Liver (tissue), 9 donors: ENCODE results near the gene NBEAL2. TPM values are rescaled to one million over a fixed set of nuclear protein-coding genes. Genes with fewer than 3 reads are reported as not detected.

ENCODE experiments used
- DNase-seq: peaks from one replicate; pipeline ENCODE4 v3.0.0-alpha.2; 2017; ENCODE audit warnings: low spot score
- H3K27ac ChIP-seq, 2 donors: one replicate each; pipeline ENCODE4 v1.7.0; 2013; ENCODE audit warnings: inconsistent platforms in 2 of 2, low read length in 2 of 2, control low read depth in 1 of 2, low read depth in 1 of 2, mild to moderate bottlenecking in 1 of 2
- H3K27me3 ChIP-seq, 4 donors: one replicate each; pipeline versions ENCODE4 v1.6.1 to v1.7.0; 2013; ENCODE audit warnings: low read length in 3 of 4, inconsistent platforms in 1 of 4, mild to moderate bottlenecking in 1 of 4, moderate library complexity in 1 of 4; ENCODE audit not compliant: control insufficient read depth in 4 of 4, insufficient read depth in 4 of 4
- H3K36me3 ChIP-seq, 4 donors: one replicate each; pipeline versions ENCODE4 v1.6.1 to v1.7.0; 2013; ENCODE audit warnings: low read length in 3 of 4, mild to moderate bottlenecking in 3 of 4, low read depth in 1 of 4, moderate library complexity in 1 of 4; ENCODE audit not compliant: control insufficient read depth in 4 of 4, insufficient read depth in 3 of 4
- H3K4me1 ChIP-seq, 4 donors: one replicate each; pipeline versions ENCODE4 v1.6.1 to v1.7.0; 2013; ENCODE audit warnings: low read length in 3 of 4, mild to moderate bottlenecking in 3 of 4, moderate library complexity in 1 of 4; ENCODE audit not compliant: control insufficient read depth in 4 of 4, insufficient read depth in 4 of 4
- H3K4me3 ChIP-seq, 3 donors: one replicate each; pipeline versions ENCODE4 v1.6.1 to v1.7.0; 2013; ENCODE audit warnings: low read length in 3 of 3, control low read depth in 1 of 3, low read depth in 1 of 3, mild to moderate bottlenecking in 1 of 3
- H3K9ac ChIP-seq, 2 donors: one replicate each; pipeline ENCODE4 v1.7.0; 2013; ENCODE audit warnings: low read length in 2 of 2, mild to moderate bottlenecking in 2 of 2, moderate library complexity in 2 of 2, control low read depth in 1 of 2, low read depth in 1 of 2
- H3K9me3 ChIP-seq, 4 donors: one replicate each; pipeline versions ENCODE4 v1.6.1 to v1.7.0; 2013; ENCODE audit warnings: low read length in 3 of 4; ENCODE audit not compliant: control insufficient read depth in 4 of 4
- FOXA1 ChIP-seq: IDR thresholded peaks from 2 replicates; pipeline ENCODE4 v1.6.1; 2016; ENCODE audit warnings: antibody characterized with exemption
- FOXA2 ChIP-seq: IDR thresholded peaks from 2 replicates; pipeline ENCODE4 v1.6.1; 2016; ENCODE audit warnings: antibody characterized with exemption
- GABPA ChIP-seq, 2 donors: IDR thresholded peaks in 1 of 2; conservative IDR thresholded peaks in 1 of 2; 2 replicates each; pipeline ENCODE4 v1.6.1; 2016; ENCODE audit warnings: antibody characterized with exemption in 2 of 2, mild to moderate bottlenecking in 1 of 2, moderate library complexity in 1 of 2
- HNF4A ChIP-seq, 2 donors: conservative IDR thresholded peaks; 2 replicates each; pipeline ENCODE4 v1.6.1; 2016; ENCODE audit warnings: antibody characterized with exemption in 2 of 2, mild to moderate bottlenecking in 2 of 2
- JUND ChIP-seq, 2 donors: IDR thresholded peaks; 2 replicates each; pipeline ENCODE4 v1.6.1; 2016; ENCODE audit warnings: antibody characterized with exemption in 2 of 2
- NR2F2 ChIP-seq: IDR thresholded peaks from 2 replicates; pipeline ENCODE4 v1.6.1; 2016; ENCODE audit warnings: antibody characterized with exemption
- RAD21 ChIP-seq, 2 donors: IDR thresholded peaks; 2 replicates each; pipeline ENCODE4 v1.6.1; 2016; ENCODE audit warnings: antibody characterized with exemption in 2 of 2, mild to moderate bottlenecking in 2 of 2
- RXRA ChIP-seq, 2 donors: IDR thresholded peaks; 2 replicates each; pipeline ENCODE4 v1.6.1; 2017 to 2018; ENCODE audit warnings: antibody characterized with exemption in 2 of 2, mild to moderate bottlenecking in 1 of 2
- SP1 ChIP-seq: IDR thresholded peaks from 2 replicates; pipeline ENCODE4 v1.6.1; 2018; ENCODE audit warnings: antibody characterized with exemption, mild to moderate bottlenecking
- TAF1 ChIP-seq: conservative IDR thresholded peaks from 2 replicates; pipeline ENCODE4 v1.6.1; 2016; ENCODE audit warnings: antibody characterized with exemption, mild to moderate bottlenecking
- YY1 ChIP-seq: IDR thresholded peaks from 2 replicates; pipeline ENCODE4 v1.6.1; 2016; ENCODE audit warnings: antibody characterized with exemption, mild to moderate bottlenecking
- WGBS: extraction: QIAGEN DNeasy Blood & Tissue Kit; methylation state at CpG from one replicate; pipeline ENCODE4 v1.1.7; 2013; 5-methylcytosine and 5-hydroxymethylcytosine counted together
- polyA plus RNA-seq, 2 donors: library from polyadenylated mRNA; stranded (reverse) in 1 of 2; unstranded in 1 of 2; fragments of 200-250 nt in 1 of 2; fragments of >200 nt in 1 of 2; fragmentation: Nextera tagmentation in 1 of 2; extraction: Ambion mirVana in 1 of 2; gene quantifications; one replicate each; pipeline versions ENCODE4 v1.2.1 to v1.2.3, GENCODE V29; 2013 to 2015
- total RNA-seq, 2 donors: library from RNA; depleted of rRNA; stranded (reverse); fragments of >200 nt; gene quantifications; one replicate each; pipeline ENCODE4 v1.2.3, GENCODE V29; 2014
- TF ChIP-seq, protein P1 (sequence below): IDR thresholded peaks from 2 replicates; pipeline ENCODE4 v1.6.1; 2016; ENCODE audit warnings: antibody characterized with exemption, mild to moderate bottlenecking
- TF ChIP-seq, protein P2 (sequence below): fragments of 150-350 bp; IDR thresholded peaks from 2 replicates; pipeline ENCODE4 v1.5.1; 2017; ENCODE audit warnings: improper control_type of control experiment, low read depth, low read length; ENCODE audit not compliant: missing input control
- TF ChIP-seq, protein P3 (sequence below): IDR thresholded peaks from 2 replicates; pipeline ENCODE4 v1.6.1; 2016; ENCODE audit warnings: antibody characterized with exemption
- donor health status: healthy.
- donor health status: healthy.
- donor health status: healthy.
- donor health status: healthy.
- donor health status: healthy.

NBEAL2 gene
- total and polyA plus RNA-seq, 4 donors, result 2.0 to 20.7 (median 7.6) TPM

DNA sequence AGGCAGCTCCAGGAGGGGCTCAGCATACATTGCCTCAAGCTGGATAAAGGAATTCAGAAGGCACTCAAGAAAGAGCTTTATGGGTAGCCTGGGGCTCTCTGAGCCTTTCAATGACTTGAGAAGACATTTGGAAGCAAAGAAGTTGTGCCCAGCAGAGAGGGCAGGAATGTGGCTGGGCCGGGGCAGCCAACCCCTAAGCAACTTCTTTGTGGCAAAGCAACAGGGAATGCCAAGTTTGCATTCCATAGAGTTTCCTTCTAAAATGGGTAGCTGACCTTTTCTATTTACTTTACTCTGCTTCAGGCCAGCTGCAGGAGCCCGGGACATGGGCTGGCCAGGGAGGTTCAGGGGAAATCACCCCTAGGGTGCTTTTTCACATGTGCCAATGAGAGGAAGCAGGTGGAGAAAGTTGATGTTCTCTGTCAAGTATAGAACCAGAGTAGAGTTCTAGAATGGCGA is 48.5 kb upstream of the NBEAL2 start:
- Histone ChIP-seq H3K9me3 (no peaks in the 10 kb centered on the region), H3K27me3 (no peaks in the 10 kb centered on the region), H3K4me3 (no peak overlapping the region), H3K27ac (peak overlapping the region; percentile 19 to 63), H3K4me1 (peaks cover 32 to 69% (median 58%) of the 10 kb centered on the region in 4 donors), H3K36me3 (peaks cover 2 to 10% (median 2%) of the 10 kb centered on the region in 4 donors), H3K9ac (no peak overlapping the region)
- DNase-seq, result no peak
- peak; percentile 51 for TF ChIP-seq NR2F2
- peak; percentile 9 for TF ChIP-seq SP1
- TF ChIP-seq RAD21 (IDR thresholded peaks at IDR 0.05), result peak in 1 of 2 donors; percentile 12
- TF ChIP-seq GABPA (IDR thresholded peaks at IDR 0.05 in 1 of 2, conservative IDR thresholded peaks at IDR 0.05 in 1 of 2), result no peak
- no peak for TF ChIP-seq TAF1
- peak in 1 of 2 donors; percentile 22 for TF ChIP-seq RXRA (IDR thresholded peaks at IDR 0.05)
- WGBS, result 55% methylated on average over 3 of the region's 3 CpGs

DNA sequence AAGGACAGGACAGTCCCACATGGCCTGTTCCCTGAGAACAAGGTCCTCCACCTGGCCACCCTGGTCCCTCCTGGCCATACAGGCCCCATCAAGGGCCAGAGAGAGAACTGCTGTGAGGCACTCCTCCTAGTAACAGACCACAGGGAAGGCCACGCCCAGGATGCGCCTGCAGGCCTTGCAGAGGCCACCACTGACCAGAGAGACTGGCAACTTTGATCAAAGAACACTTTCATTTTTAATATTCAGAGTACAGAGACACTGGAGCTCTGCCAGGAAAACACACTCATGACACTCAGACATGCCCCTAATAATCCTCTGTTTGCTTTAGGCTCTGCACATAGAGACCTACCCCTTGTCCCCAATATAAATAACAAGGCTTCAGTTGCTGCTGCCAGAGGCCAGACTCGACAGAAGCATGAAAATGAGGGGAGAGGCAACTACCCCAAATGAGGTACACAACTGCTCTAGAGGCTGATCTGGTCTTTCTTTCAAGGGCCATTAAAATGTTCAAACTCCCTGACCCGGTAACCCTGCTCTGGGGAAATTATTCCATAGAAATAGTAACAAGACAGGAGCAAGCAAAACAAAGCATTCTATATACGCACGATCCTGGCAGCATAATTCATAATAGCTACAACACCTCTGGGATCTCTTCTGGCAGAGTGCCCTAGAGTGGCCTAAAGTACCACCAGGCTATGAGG is 47.7 kb upstream of the NBEAL2 start:
- TF ChIP-seq NR2F2 (peak; percentile 62), YY1 (no peak)
- TF ChIP-seq, protein P1, sequence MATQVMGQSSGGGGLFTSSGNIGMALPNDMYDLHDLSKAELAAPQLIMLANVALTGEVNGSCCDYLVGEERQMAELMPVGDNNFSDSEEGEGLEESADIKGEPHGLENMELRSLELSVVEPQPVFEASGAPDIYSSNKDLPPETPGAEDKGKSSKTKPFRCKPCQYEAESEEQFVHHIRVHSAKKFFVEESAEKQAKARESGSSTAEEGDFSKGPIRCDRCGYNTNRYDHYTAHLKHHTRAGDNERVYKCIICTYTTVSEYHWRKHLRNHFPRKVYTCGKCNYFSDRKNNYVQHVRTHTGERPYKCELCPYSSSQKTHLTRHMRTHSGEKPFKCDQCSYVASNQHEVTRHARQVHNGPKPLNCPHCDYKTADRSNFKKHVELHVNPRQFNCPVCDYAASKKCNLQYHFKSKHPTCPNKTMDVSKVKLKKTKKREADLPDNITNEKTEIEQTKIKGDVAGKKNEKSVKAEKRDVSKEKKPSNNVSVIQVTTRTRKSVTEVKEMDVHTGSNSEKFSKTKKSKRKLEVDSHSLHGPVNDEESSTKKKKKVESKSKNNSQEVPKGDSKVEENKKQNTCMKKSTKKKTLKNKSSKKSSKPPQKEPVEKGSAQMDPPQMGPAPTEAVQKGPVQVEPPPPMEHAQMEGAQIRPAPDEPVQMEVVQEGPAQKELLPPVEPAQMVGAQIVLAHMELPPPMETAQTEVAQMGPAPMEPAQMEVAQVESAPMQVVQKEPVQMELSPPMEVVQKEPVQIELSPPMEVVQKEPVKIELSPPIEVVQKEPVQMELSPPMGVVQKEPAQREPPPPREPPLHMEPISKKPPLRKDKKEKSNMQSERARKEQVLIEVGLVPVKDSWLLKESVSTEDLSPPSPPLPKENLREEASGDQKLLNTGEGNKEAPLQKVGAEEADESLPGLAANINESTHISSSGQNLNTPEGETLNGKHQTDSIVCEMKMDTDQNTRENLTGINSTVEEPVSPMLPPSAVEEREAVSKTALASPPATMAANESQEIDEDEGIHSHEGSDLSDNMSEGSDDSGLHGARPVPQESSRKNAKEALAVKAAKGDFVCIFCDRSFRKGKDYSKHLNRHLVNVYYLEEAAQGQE, result no peak
- Histone ChIP-seq H3K4me3 (no peak overlapping the region), H3K27me3 (no peaks in the 10 kb centered on the region), H3K9me3 (no peaks in the 10 kb centered on the region), H3K4me1 (peaks cover 30 to 69% (median 61%) of the 10 kb centered on the region in 4 donors), H3K27ac (peak overlapping the region; percentile 19 to 49), H3K36me3 (peaks cover 0 to 8% (median 4%) of the 10 kb centered on the region in 4 donors), H3K9ac (no peak overlapping the region)
- no peak for DNase-seq
- 44% methylated on average over 6 of the region's 6 CpGs for WGBS

DNA sequence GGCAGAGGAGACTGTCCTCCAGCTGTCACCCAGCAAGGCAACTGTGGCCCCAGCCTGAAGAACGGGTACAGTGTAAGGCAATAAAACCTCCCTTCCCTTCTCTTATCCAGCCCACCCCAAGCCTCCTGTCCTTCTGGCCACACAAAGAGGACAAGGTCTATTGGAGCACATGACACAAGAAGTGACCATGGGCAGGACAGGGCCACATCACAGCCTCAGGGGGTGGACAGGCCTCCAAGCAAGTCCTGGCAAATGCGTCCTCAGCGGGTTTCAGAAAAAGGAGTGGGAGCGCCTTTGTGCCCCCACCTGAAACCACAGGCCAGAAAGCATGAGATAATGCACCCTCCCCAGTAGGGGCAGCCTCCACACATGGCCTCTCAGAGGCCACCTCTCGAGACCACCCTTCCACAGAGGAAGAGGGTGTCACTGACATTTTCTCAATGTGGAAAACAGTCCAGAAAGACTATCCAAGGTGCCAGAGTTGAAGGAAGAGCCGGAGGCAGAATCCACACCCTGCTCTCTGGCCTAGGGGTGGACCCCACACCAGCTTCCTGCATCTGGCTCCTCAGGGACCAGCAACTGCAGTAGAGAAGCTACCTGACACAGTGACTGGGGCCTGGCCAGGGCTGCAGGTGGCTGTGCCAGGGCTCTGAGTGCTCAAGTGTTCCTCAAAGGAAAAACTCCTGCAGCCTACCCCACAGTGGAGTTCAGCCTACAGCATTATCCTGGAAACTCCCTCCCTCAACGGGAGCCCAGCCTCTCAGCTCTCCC is 46.8 kb upstream of the NBEAL2 start:
- TF ChIP-seq, protein P2, sequence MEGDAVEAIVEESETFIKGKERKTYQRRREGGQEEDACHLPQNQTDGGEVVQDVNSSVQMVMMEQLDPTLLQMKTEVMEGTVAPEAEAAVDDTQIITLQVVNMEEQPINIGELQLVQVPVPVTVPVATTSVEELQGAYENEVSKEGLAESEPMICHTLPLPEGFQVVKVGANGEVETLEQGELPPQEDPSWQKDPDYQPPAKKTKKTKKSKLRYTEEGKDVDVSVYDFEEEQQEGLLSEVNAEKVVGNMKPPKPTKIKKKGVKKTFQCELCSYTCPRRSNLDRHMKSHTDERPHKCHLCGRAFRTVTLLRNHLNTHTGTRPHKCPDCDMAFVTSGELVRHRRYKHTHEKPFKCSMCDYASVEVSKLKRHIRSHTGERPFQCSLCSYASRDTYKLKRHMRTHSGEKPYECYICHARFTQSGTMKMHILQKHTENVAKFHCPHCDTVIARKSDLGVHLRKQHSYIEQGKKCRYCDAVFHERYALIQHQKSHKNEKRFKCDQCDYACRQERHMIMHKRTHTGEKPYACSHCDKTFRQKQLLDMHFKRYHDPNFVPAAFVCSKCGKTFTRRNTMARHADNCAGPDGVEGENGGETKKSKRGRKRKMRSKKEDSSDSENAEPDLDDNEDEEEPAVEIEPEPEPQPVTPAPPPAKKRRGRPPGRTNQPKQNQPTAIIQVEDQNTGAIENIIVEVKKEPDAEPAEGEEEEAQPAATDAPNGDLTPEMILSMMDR, result no peak
- TF ChIP-seq, protein P1, result no peak
- TF ChIP-seq JUND (IDR thresholded peaks at IDR 0.05) (no peak), HNF4A (conservative IDR thresholded peaks at IDR 0.05) (no peak), TAF1 (no peak), FOXA1 (no peak), FOXA2 (no peak), RXRA (IDR thresholded peaks at IDR 0.05) (no peak)
- TF ChIP-seq, protein P3, sequence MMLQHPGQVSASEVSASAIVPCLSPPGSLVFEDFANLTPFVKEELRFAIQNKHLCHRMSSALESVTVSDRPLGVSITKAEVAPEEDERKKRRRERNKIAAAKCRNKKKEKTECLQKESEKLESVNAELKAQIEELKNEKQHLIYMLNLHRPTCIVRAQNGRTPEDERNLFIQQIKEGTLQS, result no peak
- Histone ChIP-seq H3K4me3 (no peak overlapping the region), H3K27ac (peak overlapping the region; percentile 1 to 19), H3K4me1 (peaks cover 30 to 66% (median 61%) of the 10 kb centered on the region in 4 donors), H3K27me3 (no peaks in the 10 kb centered on the region), H3K9me3 (no peaks in the 10 kb centered on the region), H3K9ac (no peak overlapping the region), H3K36me3 (peaks cover 0 to 9% (median 3%) of the 10 kb centered on the region in 4 donors)
- no peak for DNase-seq
- WGBS, result 78% methylated on average over 7 of the region's 7 CpGs
